ENCODE results near the gene CENPO.

- TF ChIP-seq EZH2phosphoT487 (IDR thresholded peaks at IDR 0.05; ENCODE audit: insufficient read depth, low read depth) (no peak), EZH2 (IDR thresholded peaks at IDR 0.05; ENCODE audit: insufficient read depth, poor library complexity, severe bottlenecking) (no peak)
These were observed 48.0 kb downstream of the CENPO start for GRCh38 chr2:24840962-24841945.

All from GM23248 (cell line).